ENCODE measurements around the gene STXBP6. TPM values are rescaled to one million over a fixed set of nuclear protein-coding genes. Genes with fewer than 3 reads are reported as not detected.

Gene STXBP6
- total RNA-seq, 1 experiment from 2014 or later: 0.27 TPM

- Histone ChIP-seq H3K9me2 (ENCODE audit: insufficient read depth) (no peaks in the 10 kb centered on the region), H2AFZ (ENCODE audit: low read depth, low read length, poor library complexity, severe bottlenecking) (no peak overlapping the region), H3K36me3 (ENCODE audit: control insufficient read depth in 1 of 2, insufficient read depth in 2 of 2, low read length in 2 of 2) (no peaks in the 10 kb centered on the region), H3K27me3 (ENCODE audit: insufficient read depth, low read length) (no peaks in the 10 kb centered on the region), H3K4me3 (replicated peaks in 1 of 2; ENCODE audit: low read depth in 1 of 2, low read length in 2 of 2) (no peak overlapping the region), H3K9me3 (ENCODE audit: control insufficient read depth in 1 of 2, insufficient read depth in 1 of 2, low read depth in 1 of 2, low read length in 2 of 2) (peaks cover 6 to 8% of the 10 kb centered on the region in 2 experiments; a peak in 3 of 4 replicates), H3K4me2 (ENCODE audit: low read length) (no peak overlapping the region), H3K9ac (ENCODE audit: low read length) (no peak overlapping the region), H3K27ac (ENCODE audit: low read depth, low read length) (no peak overlapping the region), H4K20me1 (ENCODE audit: insufficient read depth) (no peaks in the 10 kb centered on the region), H3K4me1 (ENCODE audit: control insufficient read depth in 1 of 2, insufficient read depth in 2 of 2, low read length in 2 of 2) (no peaks in the 10 kb centered on the region), H3K79me2 (ENCODE audit: insufficient read depth, low read length) (no peaks in the 10 kb centered on the region)
- intact Hi-C loops (cut with micrococcal nuclease): no loop called here
- ChIA-PET POLR2A (no interaction called here), CTCF (no interaction called here), RAD21 (ENCODE audit: low non-redundant PET in 1 of 2, low total read pairs in 2 of 2, uncharacterized antibody in 2 of 2, unreplicated experiment in 2 of 2) (no interaction called here)
- TF ChIP-seq POLR2AphosphoS5 (IDR thresholded peaks at IDR 0.05; ENCODE audit: low read depth, low read length): no peak
- no peak for TF ChIP-seq SRF (IDR thresholded peaks at IDR 0.05; ENCODE audit: low read depth)
- no peak for TF ChIP-seq ZFX (IDR thresholded peaks at IDR 0.05)
- TF ChIP-seq ELF1 (IDR thresholded peaks at IDR 0.05; ENCODE audit: borderline replicate concordance, low read depth): no peak
- no peak for TF ChIP-seq EZH2 (IDR thresholded peaks at IDR 0.05)
- no peak for TF ChIP-seq CTCF (IDR thresholded peaks at IDR 0.05 in 2 of 3, conservative IDR thresholded peaks at IDR 0.05 in 1 of 3; ENCODE audit: borderline replicate concordance in 1 of 3, insufficient read depth in 1 of 3, low read depth in 2 of 3, low read length in 2 of 3)
- no peak for TF ChIP-seq MAX (IDR thresholded peaks at IDR 0.05)
- no peak for TF ChIP-seq YY1 (IDR thresholded peaks at IDR 0.05; ENCODE audit: extremely low read depth, insufficient replicate concordance, low read depth, low read length)
- DNase-seq (ENCODE audit: low read depth, low spot score) (no peak), ATAC-seq (no peak)
- no TSS peak for BruUV-seq (replicated peaks)
These were observed 145.4 kb downstream of the STXBP6 start for GRCh38 chr14:24904533-24904932.

GRCh38 chr14:24903337-24903736 is 146.6 kb downstream of the STXBP6 start:
- Histone ChIP-seq H2AFZ (ENCODE audit: low read depth, low read length, poor library complexity, severe bottlenecking) (no peak overlapping the region), H3K27me3 (ENCODE audit: insufficient read depth, low read length) (no peaks in the 10 kb centered on the region), H3K4me3 (replicated peaks in 1 of 2; ENCODE audit: low read depth in 1 of 2, low read length in 2 of 2) (no peak overlapping the region), H3K4me1 (ENCODE audit: control insufficient read depth in 1 of 2, insufficient read depth in 2 of 2, low read length in 2 of 2) (no peaks in the 10 kb centered on the region), H3K79me2 (ENCODE audit: insufficient read depth, low read length) (no peaks in the 10 kb centered on the region), H4K20me1 (ENCODE audit: insufficient read depth) (no peaks in the 10 kb centered on the region), H3K9me3 (ENCODE audit: control insufficient read depth in 1 of 2, insufficient read depth in 1 of 2, low read depth in 1 of 2, low read length in 2 of 2) (peaks cover 4 to 6% of the 10 kb centered on the region in 2 experiments; a peak in 3 of 4 replicates), H3K4me2 (ENCODE audit: low read length) (no peak overlapping the region), H3K27ac (ENCODE audit: low read depth, low read length) (no peak overlapping the region), H3K9me2 (ENCODE audit: insufficient read depth) (no peaks in the 10 kb centered on the region), H3K9ac (ENCODE audit: low read length) (no peak overlapping the region), H3K36me3 (ENCODE audit: control insufficient read depth in 1 of 2, insufficient read depth in 2 of 2, low read length in 2 of 2) (no peaks in the 10 kb centered on the region)
- ChIA-PET POLR2A (no interaction called here), CTCF (no interaction called here), RAD21 (ENCODE audit: low non-redundant PET in 1 of 2, low total read pairs in 2 of 2, uncharacterized antibody in 2 of 2, unreplicated experiment in 2 of 2) (no interaction called here)
- no peak for TF ChIP-seq REST (IDR thresholded peaks at IDR 0.05; ENCODE audit: low read depth)
- TF ChIP-seq ELF1 (IDR thresholded peaks at IDR 0.05; ENCODE audit: borderline replicate concordance, low read depth): no peak
- TF ChIP-seq CBX3 (IDR thresholded peaks at IDR 0.05; ENCODE audit: low read depth): no peak
- no peak for TF ChIP-seq CEBPB (IDR thresholded peaks at IDR 0.05; ENCODE audit: low read depth)
- TF ChIP-seq ATF3 (IDR thresholded peaks at IDR 0.05): no peak
- no peak for TF ChIP-seq POLR2AphosphoS5 (IDR thresholded peaks at IDR 0.05; ENCODE audit: low read depth, low read length)
- BruUV-seq (replicated peaks): no TSS peak
- ATAC-seq (no peak), DNase-seq (ENCODE audit: low read depth, low spot score) (no peak)
- intact Hi-C loops (cut with micrococcal nuclease): no loop called here

Data from HCT116 (cell line).